GM13976 (cell line): ENCODE results near the gene SIT1.

Source experiments
- DNase-seq: peaks from one replicate; pipeline ENCODE4 v3.0.0; 2012; ENCODE audit warnings: low spot score
- in situ Hi-C: fragments of 300-500 bp; cut with MboI; formaldehyde crosslinking; loops from one replicate; pipeline ENCODE4 v1.12.0; 2022; ENCODE audit warnings: low sequenced_read_pairs, mixed read lengths, inconsistent platforms; ENCODE audit not compliant: unreplicated experiment
- TF ChIP-seq, protein P1 (sequence below): IDR thresholded peaks from 2 replicates; pipeline ENCODE4 v1.5.1; 2012; ENCODE audit warnings: borderline replicate concordance, mild to moderate bottlenecking; ENCODE audit not compliant: insufficient read depth; ENCODE audit errors: extremely low read depth, missing control alignments, control extremely low read depth

The SIT1 gene, protein sequence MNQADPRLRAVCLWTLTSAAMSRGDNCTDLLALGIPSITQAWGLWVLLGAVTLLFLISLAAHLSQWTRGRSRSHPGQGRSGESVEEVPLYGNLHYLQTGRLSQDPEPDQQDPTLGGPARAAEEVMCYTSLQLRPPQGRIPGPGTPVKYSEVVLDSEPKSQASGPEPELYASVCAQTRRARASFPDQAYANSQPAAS

DNA sequence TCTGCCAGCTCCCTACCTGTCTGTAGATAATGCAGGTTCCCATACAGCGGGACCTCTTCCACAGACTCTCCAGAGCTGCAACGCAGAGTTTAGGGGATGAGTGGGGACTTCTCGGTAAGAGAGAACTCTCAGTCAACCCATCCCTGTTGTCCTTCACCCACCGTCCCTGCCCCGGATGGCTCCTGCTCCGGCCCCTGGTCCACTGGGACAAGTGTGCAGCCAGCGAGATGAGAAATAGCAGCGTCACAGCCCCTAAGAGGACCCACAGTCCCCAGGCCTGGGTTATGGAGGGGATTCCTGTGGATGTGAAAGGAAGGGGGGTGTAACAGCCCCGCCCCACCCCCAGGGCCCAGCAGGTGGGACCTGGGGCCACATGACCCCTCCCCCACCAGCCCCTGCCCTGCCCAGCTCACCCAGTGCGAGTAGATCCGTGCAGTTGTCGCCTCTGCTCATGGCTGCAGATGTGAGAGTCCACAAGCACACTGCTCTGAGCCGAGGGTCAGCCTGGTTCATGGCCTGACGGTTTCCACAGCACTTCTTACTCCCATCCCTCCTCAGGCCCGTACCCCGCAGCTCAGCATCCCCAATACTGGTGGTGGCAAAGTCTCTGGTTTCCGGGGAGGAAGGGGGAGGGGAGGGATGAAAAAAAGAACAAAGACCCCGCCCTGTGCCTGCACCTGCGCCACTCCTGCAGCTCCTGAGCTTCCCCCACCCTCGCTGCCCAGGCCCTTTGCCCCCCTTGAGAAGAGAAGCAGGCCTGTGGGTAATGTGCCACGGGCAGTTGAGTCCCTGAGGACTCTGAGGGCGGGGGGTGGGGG lies at the start of gene SIT1:
TSS of gene SIT1 (minus strand) at position 591 of the 818 bp plus-strand sequence. CDS start at position 513, 78 bp downstream.
- TF ChIP-seq, protein P1, sequence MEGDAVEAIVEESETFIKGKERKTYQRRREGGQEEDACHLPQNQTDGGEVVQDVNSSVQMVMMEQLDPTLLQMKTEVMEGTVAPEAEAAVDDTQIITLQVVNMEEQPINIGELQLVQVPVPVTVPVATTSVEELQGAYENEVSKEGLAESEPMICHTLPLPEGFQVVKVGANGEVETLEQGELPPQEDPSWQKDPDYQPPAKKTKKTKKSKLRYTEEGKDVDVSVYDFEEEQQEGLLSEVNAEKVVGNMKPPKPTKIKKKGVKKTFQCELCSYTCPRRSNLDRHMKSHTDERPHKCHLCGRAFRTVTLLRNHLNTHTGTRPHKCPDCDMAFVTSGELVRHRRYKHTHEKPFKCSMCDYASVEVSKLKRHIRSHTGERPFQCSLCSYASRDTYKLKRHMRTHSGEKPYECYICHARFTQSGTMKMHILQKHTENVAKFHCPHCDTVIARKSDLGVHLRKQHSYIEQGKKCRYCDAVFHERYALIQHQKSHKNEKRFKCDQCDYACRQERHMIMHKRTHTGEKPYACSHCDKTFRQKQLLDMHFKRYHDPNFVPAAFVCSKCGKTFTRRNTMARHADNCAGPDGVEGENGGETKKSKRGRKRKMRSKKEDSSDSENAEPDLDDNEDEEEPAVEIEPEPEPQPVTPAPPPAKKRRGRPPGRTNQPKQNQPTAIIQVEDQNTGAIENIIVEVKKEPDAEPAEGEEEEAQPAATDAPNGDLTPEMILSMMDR = no peak
- DNase-seq = peak; percentile 72
- in situ Hi-C loops = no loop called here

DNA sequence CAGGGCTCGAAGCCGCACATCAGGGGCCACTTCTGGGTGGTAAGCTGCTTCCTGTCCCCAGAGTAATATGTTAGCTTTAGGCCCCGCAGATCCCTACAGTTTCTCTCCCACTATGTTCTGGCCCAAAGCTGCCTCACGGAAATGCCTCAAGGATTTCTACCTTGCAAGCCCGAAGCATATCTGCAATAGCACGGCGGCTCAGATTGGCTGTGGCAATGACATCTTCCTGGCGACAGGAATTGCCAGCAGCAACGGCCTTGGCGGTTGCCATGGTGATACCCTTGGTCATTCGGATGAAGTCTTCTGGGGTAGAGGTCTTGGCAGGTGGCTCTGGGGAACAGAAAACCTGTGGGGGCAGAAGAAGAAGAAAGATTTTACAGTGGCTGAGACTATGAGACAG lies 49.3 kb upstream of the SIT1 start:
- TF ChIP-seq, protein P1 = no peak
- in situ Hi-C loops = no loop called here
- no peak for DNase-seq

- in situ Hi-C loops = no loop called here
- TF ChIP-seq, protein P1 = no peak
- no peak for DNase-seq
Observed at GRCh38 chr9:35698231-35698630, 47.5 kb upstream of the SIT1 start.

- no peak for DNase-seq
- TF ChIP-seq, protein P1 = no peak
- in situ Hi-C loops = no loop called here
Observed at GRCh38 chr9:35697486-35697885, 46.8 kb upstream of the SIT1 start.

GRCh38 chr9:35696520-35697215 lies 45.9 kb upstream of the SIT1 start:
- DNase-seq = peak; percentile 84
- in situ Hi-C loops = no loop called here
- TF ChIP-seq, protein P1 = peak; percentile 91

DNA sequence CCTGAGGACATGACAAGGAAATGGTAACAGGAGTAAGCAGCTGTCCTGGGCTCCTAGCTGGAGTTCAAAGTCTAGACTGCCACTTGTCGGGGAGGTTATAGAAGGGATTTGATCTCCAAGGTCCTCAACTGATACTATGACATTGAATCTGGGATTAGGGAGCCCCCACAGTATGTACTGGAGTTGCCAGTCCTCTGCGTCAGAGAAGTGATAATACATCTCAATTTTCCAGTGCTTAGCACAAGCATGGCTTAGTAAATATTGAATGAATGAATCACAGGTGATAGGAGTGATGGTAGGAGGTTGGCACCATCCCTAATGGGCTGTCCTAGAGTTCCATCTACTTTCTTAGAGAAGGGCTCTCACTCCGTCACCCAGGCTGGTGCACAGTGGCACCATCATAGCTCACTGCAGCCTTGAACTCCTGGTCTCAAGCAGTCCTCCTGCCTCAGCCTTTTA lies 45.2 kb upstream of the SIT1 start:
- TF ChIP-seq, protein P1 = no peak
- no peak for DNase-seq
- in situ Hi-C loops = no loop called here
